ENCODE results near the gene IL12RB1.
A peak's percentile ranks its signal among the peaks of the same experiment; 100 is the strongest.

GRCh38 chr19:18023622-18024251 lies 63.0 kb downstream of the IL12RB1 start:
- no peak for TF ChIP-seq CTCF (IDR thresholded peaks at IDR 0.05)
- TF ChIP-seq EP300 (IDR thresholded peaks at IDR 0.05) = no peak
- TF ChIP-seq POLR2A (IDR thresholded peaks at IDR 0.05) = no peak
- TF ChIP-seq POLR2AphosphoS5 (IDR thresholded peaks at IDR 0.05) = peak; percentile 56

Data from gastroesophageal sphincter (tissue), 3 donors.